LNCaP clone FGC (cell line): ENCODE results near the gene MIGA2.
"Not testable (repeated sequence)": the region's sequence is repeated elsewhere in the genome, so short reads cannot be mapped to it uniquely, and the experiment has no call there.

ENCODE experiments used
- DNase-seq: peaks from one replicate; pipeline ENCODE4 v3.0.0-alpha.2; 2011; ENCODE audit warnings: low read depth
- H3K4me3 ChIP-seq: 2 replicates; pipeline ENCODE4 v1.5.1; 2011; ENCODE audit warnings: mild to moderate bottlenecking, low read depth, low read length, control low read depth
- TF ChIP-seq, protein P1 (sequence below): IDR thresholded peaks from 2 replicates; pipeline ENCODE4 v1.5.1; 2012; ENCODE audit warnings: mild to moderate bottlenecking; ENCODE audit not compliant: control insufficient read depth, insufficient read depth; ENCODE audit errors: extremely low read depth

MIGA2 gene

DNA sequence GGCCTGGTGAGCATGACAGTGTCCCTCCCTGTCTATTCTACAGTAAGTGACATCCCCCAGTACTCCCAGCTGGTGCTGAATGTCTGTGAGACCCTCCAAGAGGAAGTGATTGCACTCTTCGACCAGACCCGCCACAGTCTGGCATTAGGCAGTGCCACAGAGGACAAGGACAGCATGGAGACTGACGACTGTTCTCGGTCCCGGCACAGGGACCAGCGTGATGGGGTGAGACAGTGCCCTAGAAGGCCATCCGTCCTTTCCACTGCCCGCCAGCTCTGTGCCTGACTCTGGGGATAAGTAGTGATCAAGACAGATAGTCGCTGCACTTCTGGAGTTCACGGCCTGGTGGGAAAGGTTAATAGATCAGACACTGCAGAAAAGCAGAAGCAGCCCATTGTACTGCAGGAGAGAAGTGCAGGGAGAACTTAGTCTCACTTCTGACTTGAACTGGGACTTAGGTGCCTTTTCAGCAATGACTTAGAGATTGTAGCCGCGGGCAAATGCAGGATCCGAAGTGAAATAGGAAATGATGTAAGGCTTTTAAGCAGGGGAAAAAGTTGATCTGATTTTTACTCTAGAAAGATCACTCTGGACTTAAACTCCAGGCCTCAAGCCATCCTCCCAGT lies 36.7 kb upstream of the MIGA2 start:
- TF ChIP-seq, protein P1, sequence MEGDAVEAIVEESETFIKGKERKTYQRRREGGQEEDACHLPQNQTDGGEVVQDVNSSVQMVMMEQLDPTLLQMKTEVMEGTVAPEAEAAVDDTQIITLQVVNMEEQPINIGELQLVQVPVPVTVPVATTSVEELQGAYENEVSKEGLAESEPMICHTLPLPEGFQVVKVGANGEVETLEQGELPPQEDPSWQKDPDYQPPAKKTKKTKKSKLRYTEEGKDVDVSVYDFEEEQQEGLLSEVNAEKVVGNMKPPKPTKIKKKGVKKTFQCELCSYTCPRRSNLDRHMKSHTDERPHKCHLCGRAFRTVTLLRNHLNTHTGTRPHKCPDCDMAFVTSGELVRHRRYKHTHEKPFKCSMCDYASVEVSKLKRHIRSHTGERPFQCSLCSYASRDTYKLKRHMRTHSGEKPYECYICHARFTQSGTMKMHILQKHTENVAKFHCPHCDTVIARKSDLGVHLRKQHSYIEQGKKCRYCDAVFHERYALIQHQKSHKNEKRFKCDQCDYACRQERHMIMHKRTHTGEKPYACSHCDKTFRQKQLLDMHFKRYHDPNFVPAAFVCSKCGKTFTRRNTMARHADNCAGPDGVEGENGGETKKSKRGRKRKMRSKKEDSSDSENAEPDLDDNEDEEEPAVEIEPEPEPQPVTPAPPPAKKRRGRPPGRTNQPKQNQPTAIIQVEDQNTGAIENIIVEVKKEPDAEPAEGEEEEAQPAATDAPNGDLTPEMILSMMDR, result no peak
- no peak for DNase-seq
- H3K4me3 ChIP-seq, result no peak overlapping the region

DNA sequence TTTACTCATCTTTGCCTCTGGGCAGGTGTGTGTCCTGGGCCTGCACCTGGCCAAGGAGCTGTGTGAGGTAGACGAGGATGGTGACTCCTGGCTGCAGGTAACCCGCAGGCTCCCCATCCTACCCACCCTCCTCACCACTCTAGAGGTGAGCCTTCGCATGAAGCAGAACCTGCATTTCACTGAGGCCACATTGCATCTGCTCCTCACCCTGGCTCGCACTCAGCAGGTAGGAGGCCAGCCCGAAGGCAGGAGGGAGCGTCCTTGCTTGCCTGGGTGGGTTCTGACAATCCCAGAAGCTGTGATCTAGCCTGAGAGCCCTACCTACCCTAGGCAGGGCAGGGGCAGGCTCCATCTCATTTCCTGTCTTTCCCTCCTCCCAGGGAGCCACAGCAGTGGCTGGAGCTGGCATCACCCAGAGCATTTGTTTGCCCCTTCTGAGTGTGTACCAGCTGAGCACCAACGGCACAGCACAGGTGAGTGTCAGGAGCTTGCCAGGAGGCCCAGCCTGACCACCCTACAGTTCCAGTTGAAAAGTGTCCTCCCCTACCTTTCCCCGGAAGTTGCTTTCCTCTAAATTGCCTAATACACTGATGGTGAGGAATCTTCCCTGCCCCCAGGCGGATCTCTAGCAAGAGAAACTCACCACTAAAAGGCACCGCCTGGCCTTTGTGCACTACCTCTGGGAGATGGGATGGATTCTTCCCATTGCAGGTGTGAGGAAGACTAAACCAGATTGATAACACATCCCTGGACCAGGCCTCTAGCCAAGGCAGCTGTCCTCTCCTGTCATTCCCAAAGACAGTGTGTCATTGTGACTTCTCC lies 34.7 kb upstream of the MIGA2 start:
- no peak for DNase-seq
- H3K4me3 ChIP-seq, result no peak overlapping the region
- TF ChIP-seq, protein P1, result no peak

DNA sequence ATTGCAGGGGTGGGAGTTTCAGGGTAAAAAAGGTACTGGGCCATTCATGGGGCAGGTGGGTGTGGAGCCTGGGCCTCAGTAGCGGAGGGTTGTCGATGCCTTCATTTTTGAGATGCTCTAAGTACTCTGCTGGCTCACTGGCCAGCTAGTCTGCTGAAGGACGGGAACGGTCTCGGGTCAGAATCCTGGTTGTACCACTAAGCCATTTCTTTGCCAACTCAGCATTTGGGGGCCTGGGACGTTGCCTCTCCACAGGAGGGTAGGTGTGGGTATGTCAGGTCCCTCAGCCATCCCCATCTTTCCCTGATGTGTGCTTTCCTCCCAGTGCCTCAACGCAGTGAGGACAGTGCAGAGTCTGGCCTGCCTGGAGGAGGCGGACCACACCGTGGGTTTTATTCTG lies 33.4 kb upstream of the MIGA2 start:
- TF ChIP-seq, protein P1, result no peak
- DNase-seq, result no peak
- H3K4me3 ChIP-seq, result no peak overlapping the region

DNA sequence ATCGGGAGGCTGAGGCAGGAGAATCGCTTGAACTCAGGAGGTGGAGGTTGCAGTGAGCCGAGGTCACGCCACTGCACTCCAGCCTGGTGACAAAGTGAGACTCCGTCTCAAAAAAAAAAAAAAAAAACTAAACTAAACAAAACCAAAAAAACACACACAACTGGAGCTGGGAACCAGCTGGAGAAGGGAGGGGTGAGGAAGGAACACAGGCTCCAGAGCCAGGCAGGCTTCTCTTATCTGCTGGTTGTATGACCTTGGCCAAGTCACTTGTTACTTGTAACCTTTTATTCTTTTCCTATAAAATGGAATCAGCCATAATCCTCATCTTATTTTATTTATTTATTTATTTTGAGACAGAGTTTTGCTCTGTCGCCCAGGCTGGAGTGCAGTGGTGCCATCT lies 32.3 kb upstream of the MIGA2 start:
- DNase-seq, H3K4me3 ChIP-seq: not testable (repeated sequence)

DNA sequence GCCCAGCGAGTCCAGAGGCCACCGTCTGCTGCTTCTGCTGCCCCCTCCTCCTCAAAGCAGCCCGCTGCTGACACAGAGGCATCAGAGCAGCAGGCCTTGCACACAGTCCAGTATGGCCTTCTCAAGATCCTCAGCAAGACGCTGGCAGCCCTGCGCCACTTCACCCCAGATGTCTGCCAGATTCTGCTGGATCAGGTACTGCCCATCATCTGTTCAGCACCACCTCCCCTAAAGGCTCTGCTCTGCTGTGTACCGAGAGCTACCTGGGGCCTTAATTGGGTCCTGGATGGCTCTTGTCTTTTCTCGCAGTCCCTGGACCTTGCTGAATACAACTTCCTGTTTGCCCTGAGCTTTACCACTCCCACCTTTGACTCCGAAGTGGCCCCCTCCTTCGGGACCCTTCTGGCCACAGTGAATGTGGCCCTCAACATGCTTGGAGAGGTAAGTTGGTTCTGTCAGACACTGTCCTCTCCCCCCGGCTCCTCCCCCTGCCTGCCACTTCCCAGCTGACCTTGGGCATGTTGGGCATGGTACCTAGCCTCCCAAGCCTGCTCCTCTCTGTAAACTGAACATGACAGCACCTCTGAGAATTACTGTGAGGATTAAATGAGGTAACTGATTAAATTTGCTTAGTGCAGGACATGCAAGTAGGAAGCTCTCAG lies 31.0 kb upstream of the MIGA2 start:
- no peak overlapping the region for H3K4me3 ChIP-seq
- DNase-seq, result no peak
- TF ChIP-seq, protein P1, result no peak

DNA sequence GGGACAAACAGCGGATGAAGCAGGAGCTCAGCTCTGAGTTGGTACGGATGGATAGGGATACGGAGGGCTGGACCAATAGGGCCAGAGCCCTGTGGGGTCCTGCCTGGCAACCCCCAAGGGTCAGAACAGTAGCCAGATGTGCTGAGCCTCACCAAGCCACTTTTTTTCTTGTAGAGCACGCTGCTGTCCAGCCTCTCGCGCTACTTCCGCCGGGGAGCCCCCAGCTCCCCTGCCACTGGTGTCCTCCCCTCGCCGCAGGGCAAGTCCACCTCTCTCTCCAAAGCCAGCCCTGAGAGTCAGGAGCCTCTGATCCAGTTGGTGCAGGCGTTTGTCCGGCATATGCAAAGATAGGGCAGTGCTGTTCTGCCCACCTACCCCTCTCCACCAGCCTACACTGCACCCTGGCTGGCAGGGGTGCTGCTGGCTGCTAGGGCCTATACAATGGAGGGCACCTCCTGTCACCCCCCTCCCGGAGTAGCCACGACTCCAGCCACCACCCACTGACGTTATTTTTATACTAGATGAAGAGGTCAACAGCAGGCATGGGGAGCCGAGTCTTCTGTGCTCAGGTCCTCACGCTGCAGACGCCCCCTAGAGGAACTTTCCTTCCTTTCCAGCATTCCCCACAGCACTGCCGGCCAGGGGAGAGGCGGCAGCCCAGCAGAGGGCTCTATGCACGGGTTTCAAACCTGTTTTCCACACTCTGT lies 29.9 kb upstream of the MIGA2 start:
- DNase-seq, result no peak
- H3K4me3 ChIP-seq, result no peak overlapping the region
- TF ChIP-seq, protein P1, result peak; percentile 96
